ENCODE results near the gene TEN1. TPM values are rescaled to one million over a fixed set of nuclear protein-coding genes. Genes with fewer than 3 reads are reported as not detected.

The TEN1 gene
- total and polyA plus RNA-seq, 8 donors, result 14.2 to 121 (median 37.1) TPM; not detected in 1

GRCh38 chr17:75933808-75934207 lies 45.2 kb upstream of the TEN1 start:
- intact Hi-C loops (cut with DNase I; ENCODE audit: low total_unique reads), result no loop called here
- Histone ChIP-seq H3K9me3 (no peaks in the 10 kb centered on the region), H3K36me3 (no peaks in the 10 kb centered on the region), H3K4me1 (no peaks in the 10 kb centered on the region), H3K27me3 (no peaks in the 10 kb centered on the region), H3K27ac (no peak overlapping the region), H3K4me3 (no peak overlapping the region)
- TF ChIP-seq POLR2AphosphoS5 (IDR thresholded peaks at IDR 0.05) (no peak), CTCF (IDR thresholded peaks at IDR 0.05) (no peak), EP300 (IDR thresholded peaks at IDR 0.05) (no peak), POLR2A (IDR thresholded peaks at IDR 0.05) (no peak)
- DNase-seq, result no peak
- WGBS, 5 donors, result 77 to 87% (median 82%) methylated on average over 4 of the region's 4 CpGs

- intact Hi-C loops (cut with DNase I; ENCODE audit: low total_unique reads), result no loop called here
Observed at GRCh38 chr17:75937652-75938051, 41.4 kb upstream of the TEN1 start.

GRCh38 chr17:75940727-75941441 lies 38.2 kb upstream of the TEN1 start, which contains the start of gene FBF1:
Gene FBF1 (minus strand): TSS chr17:75941042. CDS start chr17:75938149, 2,893 bp downstream.
- TF ChIP-seq CTCF (IDR thresholded peaks at IDR 0.05) (peak in 1 of 7 experiments; percentile 14), EP300 (IDR thresholded peaks at IDR 0.05) (no peak), POLR2A (IDR thresholded peaks at IDR 0.05) (peak in 2 of 4 donors; percentile 24 to 62), POLR2AphosphoS5 (IDR thresholded peaks at IDR 0.05) (peak; percentile 85 to 98 (median 91))
- Histone ChIP-seq H3K27me3 (no peaks in the 10 kb centered on the region), H3K27ac (peak within 1 kb of the TSS; percentile 72 to 86 (median 76)), H3K4me3 (peak within 1 kb of the TSS; percentile 69 to 88 (median 76)), H3K9me3 (no peaks in the 10 kb centered on the region), H3K36me3 (peaks cover under 1 to 34% (median 26%) of the 10 kb centered on the region in 4 donors), H3K4me1 (peaks cover 9 to 17% (median 13%) of the 10 kb centered on the region in 4 donors)
- intact Hi-C loops (cut with DNase I; ENCODE audit: low total_unique reads), result no loop called here
- WGBS, 5 donors, result 0 to 1% (median 1%) methylated on average over 34 to 63 of the region's 63 CpGs
- DNase-seq, result peak; percentile 96 to 98

More at GRCh38 chr17:75937652-75938051, 41.4 kb upstream of the TEN1 start:
- DNase-seq, result no peak
- Histone ChIP-seq H3K4me3 (no peak overlapping the region), H3K4me1 (peaks cover 9 to 17% (median 13%) of the 10 kb centered on the region in 4 donors), H3K27me3 (no peaks in the 10 kb centered on the region), H3K27ac (no peak overlapping the region), H3K9me3 (no peaks in the 10 kb centered on the region), H3K36me3 (peaks cover 0 to 2% (median under 1%) of the 10 kb centered on the region in 4 donors)
- no peak for TF ChIP-seq EP300 (IDR thresholded peaks at IDR 0.05)
- no peak for TF ChIP-seq POLR2A (IDR thresholded peaks at IDR 0.05)
- no peak for TF ChIP-seq CTCF (IDR thresholded peaks at IDR 0.05)
- TF ChIP-seq POLR2AphosphoS5 (IDR thresholded peaks at IDR 0.05), result no peak
- WGBS, 5 donors, result 85 to 90% (median 85%) methylated on average over 13 of the region's 13 CpGs

- Histone ChIP-seq H3K9me3 (no peaks in the 10 kb centered on the region), H3K36me3 (peaks cover 6 to 39% (median 32%) of the 10 kb centered on the region in 4 donors), H3K27ac (peak overlapping the region in 3 of 5 donors; percentile 45 to 86 (median 86)), H3K27me3 (no peaks in the 10 kb centered on the region), H3K4me1 (peaks cover 9 to 17% (median 13%) of the 10 kb centered on the region in 4 donors), H3K4me3 (peak overlapping the region; percentile 69 to 88 (median 76))
- DNase-seq, result no peak
- 36 to 40% (median 37%) methylated on average over 6 of the region's 6 CpGs for WGBS, 5 donors
- intact Hi-C loops (cut with DNase I; ENCODE audit: low total_unique reads), result no loop called here
- TF ChIP-seq POLR2A (IDR thresholded peaks at IDR 0.05) (no peak), EP300 (IDR thresholded peaks at IDR 0.05) (no peak), CTCF (IDR thresholded peaks at IDR 0.05) (no peak), POLR2AphosphoS5 (IDR thresholded peaks at IDR 0.05) (no peak)
Observed at GRCh38 chr17:75941442-75941819, 37.6 kb upstream of the TEN1 start.

All from stomach (tissue), 9 donors.